Omental fat pad (tissue), 4 donors: ENCODE data around the gene RELT. TPM values are rescaled to one million over a fixed set of nuclear protein-coding genes. Genes with fewer than 3 reads are reported as not detected.

Experiments
- ATAC-seq: fragments of 150-250 bp; one replicate; pipeline ENCODE4 v1.9.1; 2016; ENCODE audit warnings: mild to moderate bottlenecking, moderate library complexity; ENCODE audit not compliant: low FRiP score
- DNase-seq: peaks from one replicate; pipeline ENCODE4 v3.0.0-alpha.2; 2019; ENCODE audit warnings: low spot score
- total RNA-seq, 4 donors: library from RNA; depleted of rRNA; stranded (reverse); fragments of >200 nt; gene quantifications; one replicate each; pipeline ENCODE4 v1.1.0, GENCODE V29; 2016
- TF ChIP-seq, protein P1 (sequence below), 3 donors: fragments of 450-650 bp; IDR thresholded peaks; one replicate each; pipeline ENCODE4 v1.5.1; 2016 to 2017; ENCODE audit warnings: antibody characterized with exemption in 3 of 3, mild to moderate bottlenecking in 3 of 3, moderate library complexity in 2 of 3

The RELT gene
- total RNA-seq, 4 donors from 2014 or later = 5.0 to 21.6 (median 9.0) TPM

DNA sequence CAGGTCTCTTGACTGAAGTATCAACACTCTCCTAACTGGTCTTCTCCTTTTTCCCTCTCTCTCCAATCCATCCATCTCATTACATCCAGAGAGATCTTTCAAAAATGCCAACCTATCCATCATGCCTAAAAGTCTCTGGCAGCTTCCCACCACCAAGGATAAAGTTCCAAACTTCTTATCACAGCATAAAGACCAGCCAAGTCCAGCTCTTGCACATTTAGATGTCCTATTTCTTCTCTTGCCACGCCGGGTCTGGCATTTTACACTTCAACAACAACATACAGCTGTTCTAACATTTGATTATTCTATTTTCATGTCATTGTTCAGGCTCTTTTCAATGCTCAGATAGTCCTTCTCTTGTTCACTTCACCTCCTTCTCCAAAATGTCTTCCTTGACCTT is 70.6 kb downstream of the RELT start:
- TF ChIP-seq, protein P1, sequence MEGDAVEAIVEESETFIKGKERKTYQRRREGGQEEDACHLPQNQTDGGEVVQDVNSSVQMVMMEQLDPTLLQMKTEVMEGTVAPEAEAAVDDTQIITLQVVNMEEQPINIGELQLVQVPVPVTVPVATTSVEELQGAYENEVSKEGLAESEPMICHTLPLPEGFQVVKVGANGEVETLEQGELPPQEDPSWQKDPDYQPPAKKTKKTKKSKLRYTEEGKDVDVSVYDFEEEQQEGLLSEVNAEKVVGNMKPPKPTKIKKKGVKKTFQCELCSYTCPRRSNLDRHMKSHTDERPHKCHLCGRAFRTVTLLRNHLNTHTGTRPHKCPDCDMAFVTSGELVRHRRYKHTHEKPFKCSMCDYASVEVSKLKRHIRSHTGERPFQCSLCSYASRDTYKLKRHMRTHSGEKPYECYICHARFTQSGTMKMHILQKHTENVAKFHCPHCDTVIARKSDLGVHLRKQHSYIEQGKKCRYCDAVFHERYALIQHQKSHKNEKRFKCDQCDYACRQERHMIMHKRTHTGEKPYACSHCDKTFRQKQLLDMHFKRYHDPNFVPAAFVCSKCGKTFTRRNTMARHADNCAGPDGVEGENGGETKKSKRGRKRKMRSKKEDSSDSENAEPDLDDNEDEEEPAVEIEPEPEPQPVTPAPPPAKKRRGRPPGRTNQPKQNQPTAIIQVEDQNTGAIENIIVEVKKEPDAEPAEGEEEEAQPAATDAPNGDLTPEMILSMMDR (IDR thresholded peaks at IDR 0.05) = no peak
- no peak for DNase-seq
- ATAC-seq = no peak

Other genes with a start within 250 kb of the RELT start
- 10 to 100 TPM; 15.4 to 37.8 (median 31.9) TPM for gene FCHSD2, start 234.1 kb upstream of the RELT start, total RNA-seq
- 1 to 10 TPM in 1 of 4 donors, under 1 TPM in 3; 0.47 to 1.1 (median 0.64) TPM for gene P2RY2, start 158.1 kb upstream of the RELT start, total RNA-seq
- 1 to 10 TPM; 1.0 to 4.2 (median 2.4) TPM for gene P2RY6, start 104.1 kb upstream of the RELT start, total RNA-seq
- 10 to 100 TPM; 27.3 to 80.7 (median 31.9) TPM for gene ARHGEF17, start 68.1 kb upstream of the RELT start, total RNA-seq
- 10 to 100 TPM; 13.9 to 30.9 (median 21.0) TPM for gene FAM168A, start 221.7 kb downstream of the RELT start, total RNA-seq